Kidney epithelial cell (primary cell): ENCODE measurements around the gene LGALS9. TPM values are rescaled to one million over a fixed set of nuclear protein-coding genes. Genes with fewer than 3 reads are reported as not detected.

Experiments used
- DNase-seq: peaks from one replicate; pipeline ENCODE4 v3.0.0-alpha.2; 2010; ENCODE audit warnings: low read depth
- H3K27me3 ChIP-seq: 2 replicates; pipeline ENCODE4 v1.6.0; 2011; ENCODE audit warnings: low read length; ENCODE audit not compliant: control insufficient read depth, insufficient read depth
- H3K36me3 ChIP-seq: 2 replicates; pipeline ENCODE4 v1.5.1; 2011; ENCODE audit warnings: low read length; ENCODE audit not compliant: control insufficient read depth, insufficient read depth
- H3K4me3 ChIP-seq: 2 replicates; pipeline ENCODE4 v1.5.1; 2011; ENCODE audit warnings: low read depth, mild to moderate bottlenecking, control low read depth, low read length
- CTCF ChIP-seq: IDR thresholded peaks from 2 replicates; pipeline ENCODE4 v1.5.1; 2011; ENCODE audit warnings: mild to moderate bottlenecking, moderate library complexity, low read length, control low read depth, inconsistent platforms; ENCODE audit not compliant: insufficient read depth, poor library complexity, severe bottlenecking
- total RNA-seq: library from RNA; depleted of rRNA; stranded (reverse); fragments of >200 nt; gene quantifications from 2 replicates; pipeline ENCODE4 v1.2.3, GENCODE V29; 2015

Gene LGALS9
- total RNA-seq, 1 donor from 2014 or later = 3.4 TPM

GRCh38 chr17:27603880-27604794 is 26.9 kb upstream of the LGALS9 start:
- H3K4me3 ChIP-seq = no peak overlapping the region
- H3K27me3 ChIP-seq = no peaks in the 10 kb centered on the region
- TF ChIP-seq CTCF = no peak
- peaks cover 1% of the 10 kb centered on the region for H3K36me3 ChIP-seq
- DNase-seq = no peak

DNA sequence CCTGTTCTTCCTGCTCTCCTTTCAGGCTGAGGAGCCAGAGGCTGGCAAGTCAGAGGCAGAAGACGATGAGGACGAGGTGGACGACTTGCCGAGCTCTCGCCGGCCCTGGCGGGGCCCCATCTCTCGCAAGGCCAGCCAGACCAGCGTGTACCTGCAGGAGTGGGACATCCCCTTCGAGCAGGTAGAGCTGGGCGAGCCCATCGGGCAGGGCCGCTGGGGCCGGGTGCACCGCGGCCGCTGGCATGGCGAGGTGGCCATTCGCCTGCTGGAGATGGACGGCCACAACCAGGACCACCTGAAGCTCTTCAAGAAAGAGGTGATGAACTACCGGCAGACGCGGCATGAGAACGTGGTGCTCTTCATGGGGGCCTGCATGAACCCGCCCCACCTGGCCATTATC is 25.6 kb upstream of the LGALS9 start:
- DNase-seq = no peak
- no peaks in the 10 kb centered on the region for H3K27me3 ChIP-seq
- TF ChIP-seq CTCF = no peak
- peaks cover 1% of the 10 kb centered on the region for H3K36me3 ChIP-seq
- H3K4me3 ChIP-seq = no peak overlapping the region

DNA sequence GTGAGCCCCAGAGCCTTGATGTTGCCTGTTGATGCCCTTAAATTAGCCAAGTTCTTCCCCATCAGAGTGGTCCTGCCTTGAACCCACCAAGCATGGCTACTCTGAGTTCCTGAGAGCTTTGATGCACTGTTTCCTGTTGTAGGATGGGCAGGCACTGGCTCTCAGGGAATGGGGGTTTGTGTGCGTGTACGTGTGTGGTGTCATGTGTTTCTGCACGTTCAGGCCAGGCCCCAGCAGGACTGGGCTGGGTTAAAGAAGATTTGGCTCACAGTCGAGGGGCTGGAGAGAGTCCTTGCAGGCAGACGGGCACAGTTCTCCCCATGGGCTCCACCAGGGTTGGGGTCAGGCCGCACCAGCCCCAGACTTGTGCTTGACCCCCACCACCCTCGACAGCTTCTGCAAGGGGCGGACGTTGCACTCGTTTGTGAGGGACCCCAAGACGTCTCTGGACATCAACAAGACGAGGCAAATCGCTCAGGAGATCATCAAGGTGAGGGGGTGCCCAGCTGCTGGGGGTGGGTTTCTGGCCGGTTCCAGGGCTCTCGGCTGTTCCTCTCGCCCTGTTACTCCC is 23.4 kb upstream of the LGALS9 start:
- no peaks in the 10 kb centered on the region for H3K27me3 ChIP-seq
- no peak overlapping the region for H3K4me3 ChIP-seq
- no peak for DNase-seq
- peaks cover 1% of the 10 kb centered on the region for H3K36me3 ChIP-seq
- TF ChIP-seq CTCF = no peak

DNA sequence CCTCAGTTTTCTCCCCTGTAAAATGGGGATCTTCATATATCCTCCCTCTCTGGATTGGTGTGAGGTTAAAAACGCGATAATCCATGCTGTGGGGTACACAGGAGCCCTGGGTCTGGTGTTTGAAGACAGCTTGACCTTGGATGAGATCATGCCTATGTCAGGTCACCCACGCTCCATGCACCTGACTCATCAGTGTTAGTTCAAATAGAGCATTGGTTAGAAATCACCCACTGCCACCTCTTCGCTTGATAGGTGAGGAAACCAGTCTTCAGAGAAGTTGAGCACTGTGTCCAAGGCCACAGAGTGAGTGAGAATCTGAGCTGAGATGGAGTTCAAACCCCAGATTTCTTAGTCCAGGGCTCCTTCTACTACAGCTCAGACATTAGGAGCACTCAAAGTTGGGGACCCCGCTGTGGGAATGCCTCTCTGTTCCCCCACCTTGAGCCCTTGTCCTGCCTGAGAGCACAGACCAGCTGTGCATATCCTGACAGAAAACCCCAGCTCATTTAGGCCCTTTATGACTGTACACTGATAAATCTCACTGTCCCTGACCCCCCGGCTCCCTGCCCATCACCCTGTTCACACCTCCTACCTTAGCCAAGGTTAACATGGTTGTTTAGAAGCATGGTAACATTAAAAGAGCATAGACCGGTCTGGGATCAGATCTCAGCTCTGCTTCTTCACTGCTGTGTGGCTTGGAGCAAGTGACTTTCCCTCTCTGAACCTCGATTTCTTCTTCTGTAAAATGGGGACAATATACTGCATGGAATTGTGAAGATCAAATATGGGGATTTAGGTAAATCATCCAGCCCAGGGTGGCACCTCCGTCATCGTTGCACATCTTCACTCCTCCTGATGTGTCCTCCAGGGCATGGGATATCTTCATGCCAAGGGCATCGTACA is 22.4 kb upstream of the LGALS9 start:
- no peak for TF ChIP-seq CTCF
- Histone ChIP-seq H3K4me3 (no peak overlapping the region), H3K36me3 (peaks cover 1% of the 10 kb centered on the region), H3K27me3 (no peaks in the 10 kb centered on the region)
- DNase-seq = no peak

GRCh38 chr17:27609611-27610303 is 21.2 kb upstream of the LGALS9 start:
- no peak overlapping the region for H3K4me3 ChIP-seq
- H3K36me3 ChIP-seq = peaks cover 1% of the 10 kb centered on the region
- H3K27me3 ChIP-seq = no peaks in the 10 kb centered on the region
- no peak for DNase-seq
- peak; percentile 73 for TF ChIP-seq CTCF
